Naive thymus-derived CD8-positive, alpha-beta T cell (primary cell): ENCODE measurements around the gene VAMP8. TPM values are rescaled to one million over a fixed set of nuclear protein-coding genes. Genes with fewer than 3 reads are reported as not detected.
"Not testable (repeated sequence)": the region's sequence is repeated elsewhere in the genome, so short reads cannot be mapped to it uniquely, and the experiment has no call there.

Source experiments
- ATAC-seq, 2 donors: fragments of 150-1000 bp; cut with Tn5 transposase in 1 of 2; sonication (Bioruptor Pico), chemical (Tn5 transposase) in 1 of 2; 1 replicate in 1 of 2; 2 replicates in 1 of 2; pipeline ENCODE4 v1.10.0; 2021; ENCODE audit warnings: mild to moderate bottlenecking in 2 of 2, moderate library complexity in 2 of 2
- POLR2A ChIA-PET: fragments of 350-600 bp; sonication (Branson Sonifier 250); formaldehyde crosslinking; loops from one replicate; lab custom pipeline; 2021; ENCODE audit warnings: antibody characterized with exemption; lab: Charles Lee
- DNase-seq, 10 donors: peaks; one replicate each; pipeline versions ENCODE4 v3.0.0 to v3.0.0-alpha.2; 2020 to 2022
- H3K27ac Mint-ChIP-seq, 10 donors: one replicate each; pipeline ENCODE4 v1.8.0; 2020 to 2022; ENCODE audit warnings: mild to moderate bottlenecking in 10 of 10, mixed read lengths in 10 of 10, moderate library complexity in 4 of 10, inconsistent platforms in 1 of 10
- H3K27me3 Mint-ChIP-seq, 5 donors: one replicate each; pipeline ENCODE4 v1.8.0; 2021 to 2022; ENCODE audit warnings: mixed read lengths in 5 of 5
- H3K36me3 Mint-ChIP-seq, 3 donors: one replicate each; pipeline ENCODE4 v1.8.0; 2020 to 2022; ENCODE audit warnings: mixed read lengths in 3 of 3, mild to moderate bottlenecking in 2 of 3, inconsistent platforms in 1 of 3
- H3K4me1 Mint-ChIP-seq, 4 donors: one replicate each; pipeline ENCODE4 v1.8.0; 2021 to 2022; ENCODE audit warnings: mixed read lengths in 4 of 4
- H3K4me3 Mint-ChIP-seq, 10 donors: one replicate each; pipeline ENCODE4 v1.8.0; 2020 to 2022; ENCODE audit warnings: mild to moderate bottlenecking in 10 of 10, mixed read lengths in 10 of 10, moderate library complexity in 6 of 10, inconsistent platforms in 1 of 10
- H3K9me3 Mint-ChIP-seq, 9 donors: one replicate each; pipeline ENCODE4 v1.8.0; 2020 to 2022; ENCODE audit warnings: mixed read lengths in 9 of 9, mild to moderate bottlenecking in 3 of 9, inconsistent platforms in 1 of 9, moderate library complexity in 1 of 9
- polyA plus RNA-seq, 3 donors: library from polyadenylated mRNA; unstranded; fragments of 300-500 nt; fragmentation: Illumina TruSeq; gene quantifications; one replicate each; pipeline ENCODE4 v1.2.3, GENCODE V29; 2021
- total RNA-seq, 8 experiments: library from RNA in 2 of 8; stranded (reverse) in 2 of 8; gene quantifications; one replicate each; pipeline ENCODE4 v1.2.3 and lab custom pipeline; 2021 to 2026

The VAMP8 gene
- total and polyA plus RNA-seq, 5 experiments from 2014 or later = 71.4 to 405 (median 321) TPM

- Mint-ChIP-seq H3K27me3 (no peaks in the 10 kb centered on the region), H3K4me3 (no peak overlapping the region), H3K36me3 (peaks cover 5 to 75% (median 19%) of the 10 kb centered on the region in 3 donors), H3K27ac (no peak overlapping the region), H3K4me1 (peaks cover 5 to 14% (median 9%) of the 10 kb centered on the region in 4 donors), H3K9me3 (no peaks in the 10 kb centered on the region)
- DNase-seq (no peak), ATAC-seq (no peak)
- POLR2A ChIA-PET = interaction anchor here (0.8 to 14.9 kb wide), 3 partner anchors 9 to 221 kb away, joined by 3 to 144 read pairs (median 79); partner anchors contain the start of genes MAT2A, SH2D6 and TGOLN2
Observed at GRCh38 chr2:85548608-85548900, 28.8 kb upstream of the VAMP8 start.

GRCh38 chr2:85549095-85549494 is 28.3 kb upstream of the VAMP8 start:
- Mint-ChIP-seq H3K4me1 (peaks cover 5 to 12% (median 8%) of the 10 kb centered on the region in 4 donors), H3K27me3 (no peaks in the 10 kb centered on the region), H3K4me3 (no peak overlapping the region), H3K36me3 (peaks cover 5 to 75% (median 17%) of the 10 kb centered on the region in 3 donors), H3K27ac (peak overlapping the region in 1 of 10 donors; percentile 7), H3K9me3 (no peaks in the 10 kb centered on the region)
- ATAC-seq (no peak), DNase-seq (no peak)
- POLR2A ChIA-PET = interaction anchor here (7.2 to 14.9 kb wide), 2 partner anchors 10 to 129 kb away, joined by 79 to 144 read pairs; partner anchors contain the start of genes MAT2A and SH2D6

- peaks cover 5 to 74% (median 13%) of the 10 kb centered on the region in 3 donors for H3K36me3 Mint-ChIP-seq
- peaks cover 4 to 7% (median 6%) of the 10 kb centered on the region in 4 donors for H3K4me1 Mint-ChIP-seq
- no peak for ATAC-seq
- POLR2A ChIA-PET = interaction anchor here (1.1 to 14.9 kb wide), 4 partner anchors 10 to 222 kb away, joined by 3 to 144 read pairs (median 42); partner anchors contain the start of genes MAT2A, SH2D6 and TGOLN2
- H3K4me3 Mint-ChIP-seq = no peak overlapping the region
- H3K27me3 Mint-ChIP-seq = no peaks in the 10 kb centered on the region
- no peaks in the 10 kb centered on the region for H3K9me3 Mint-ChIP-seq
- peak overlapping the region in 1 of 10 donors; percentile 80 for H3K27ac Mint-ChIP-seq
- no peak for DNase-seq
Observed at GRCh38 chr2:85549826-85550225, 27.6 kb upstream of the VAMP8 start.

- no peaks in the 10 kb centered on the region for H3K27me3 Mint-ChIP-seq
- ATAC-seq (no peak), DNase-seq (no peak)
- peak overlapping the region in 1 of 10 donors; percentile 26 for H3K27ac Mint-ChIP-seq
- no peaks in the 10 kb centered on the region for H3K9me3 Mint-ChIP-seq
- H3K4me3 Mint-ChIP-seq = no peak overlapping the region
- H3K36me3 Mint-ChIP-seq = peaks cover 5 to 74% (median 13%) of the 10 kb centered on the region in 3 donors
- peaks cover 4 to 7% (median 6%) of the 10 kb centered on the region in 4 donors for H3K4me1 Mint-ChIP-seq
- POLR2A ChIA-PET = interaction anchor here (1.1 to 14.9 kb wide), 6 partner anchors 11 to 223 kb away, joined by 3 to 144 read pairs (median 10); partner anchors contain the start of genes MAT2A, RNF181, SH2D6 and TGOLN2
Observed at GRCh38 chr2:85550486-85550885, 26.9 kb upstream of the VAMP8 start.

GRCh38 chr2:85551698-85552678 is 25.4 kb upstream of the VAMP8 start:
- Mint-ChIP-seq H3K4me1 (peaks cover 4 to 7% (median 6%) of the 10 kb centered on the region in 4 donors), H3K27me3 (no peaks in the 10 kb centered on the region), H3K36me3 (peaks cover 5 to 77% (median 13%) of the 10 kb centered on the region in 3 donors), H3K27ac (peak overlapping the region in 8 of 10 donors; percentile 29 to 75 (median 50)), H3K9me3 (no peaks in the 10 kb centered on the region), H3K4me3 (no peak overlapping the region)
- DNase-seq (peak; percentile 78 to 95 (median 90)), ATAC-seq (peak; percentile 97 to 99)
- POLR2A ChIA-PET = interaction anchor here (0.5 to 14.9 kb wide), 14 partner anchors 10 to 224 kb away, joined by 3 to 144 read pairs (median 4); partner anchors contain the start of genes GGCX, MAT2A, RNF181 and SH2D6

- no peaks in the 10 kb centered on the region for H3K27me3 Mint-ChIP-seq
- peak overlapping the region in 1 of 10 donors; percentile 80 for H3K27ac Mint-ChIP-seq
- DNase-seq (no peak), ATAC-seq (no peak)
- POLR2A ChIA-PET = interaction anchor here (0.9 to 14.9 kb wide), 6 partner anchors 8 to 226 kb away, joined by 3 to 144 read pairs (median 8); partner anchors contain the start of genes GGCX, MAT2A, RNF181 and SH2D6
- no peaks in the 10 kb centered on the region for H3K9me3 Mint-ChIP-seq
- H3K4me3 Mint-ChIP-seq = no peak overlapping the region
- peaks cover 5 to 13% (median 7%) of the 10 kb centered on the region in 4 donors for H3K4me1 Mint-ChIP-seq
- H3K36me3 Mint-ChIP-seq = peaks cover 5 to 78% (median 13%) of the 10 kb centered on the region in 3 donors
Observed at GRCh38 chr2:85553184-85553583, 24.2 kb upstream of the VAMP8 start.

- DNase-seq (no peak), ATAC-seq (no peak)
- POLR2A ChIA-PET = interaction anchor here (0.9 to 14.9 kb wide), 4 partner anchors 16 to 139 kb away, joined by 3 to 144 read pairs (median 4); partner anchors contain the start of genes MAT2A and SH2D6
- Mint-ChIP-seq H3K27ac (peak overlapping the region in 2 of 10 donors; percentile 17 to 39), H3K9me3 (no peaks in the 10 kb centered on the region), H3K4me1 (peaks cover 7 to 30% (median 20%) of the 10 kb centered on the region in 4 donors), H3K27me3 (no peaks in the 10 kb centered on the region), H3K36me3 (peaks cover 5 to 69% (median 13%) of the 10 kb centered on the region in 3 donors), H3K4me3 (no peak overlapping the region)
Observed at GRCh38 chr2:85554980-85555612, 22.3 kb upstream of the VAMP8 start.

GRCh38 chr2:85557130-85557529 is 20.3 kb upstream of the VAMP8 start:
- Mint-ChIP-seq H3K27me3 (no peaks in the 10 kb centered on the region), H3K4me1 (peaks cover 11 to 37% (median 31%) of the 10 kb centered on the region in 4 donors), H3K4me3 (no peak overlapping the region), H3K9me3 (no peaks in the 10 kb centered on the region), H3K27ac (no peak overlapping the region), H3K36me3 (peaks cover under 1 to 49% (median 2%) of the 10 kb centered on the region in 3 donors)
- ATAC-seq (no peak), DNase-seq (no peak)
- POLR2A ChIA-PET = interaction anchor here (0.7 to 14.9 kb wide), 3 partner anchors 18 to 138 kb away, joined by 3 to 144 read pairs (median 3); partner anchors contain the start of genes MAT2A and SH2D6

- ATAC-seq (no peak), DNase-seq (no peak)
- Mint-ChIP-seq H3K36me3 (peaks cover 0 to 38% (median 0%) of the 10 kb centered on the region in 3 donors), H3K9me3 (no peaks in the 10 kb centered on the region), H3K27me3 (no peaks in the 10 kb centered on the region), H3K4me3 (no peak overlapping the region), H3K27ac (peak overlapping the region in 2 of 10 donors; percentile 28 to 53), H3K4me1 (peaks cover 9 to 34% (median 32%) of the 10 kb centered on the region in 4 donors)
- POLR2A ChIA-PET = interaction anchor here (0.7 to 14.9 kb wide), 4 partner anchors 19 to 207 kb away, joined by 3 to 144 read pairs (median 4); partner anchors contain the start of genes C2orf68, MAT2A and RNF181
Observed at GRCh38 chr2:85558160-85558559, 19.2 kb upstream of the VAMP8 start.

- H3K9me3 Mint-ChIP-seq, DNase-seq, ATAC-seq, H3K27me3 Mint-ChIP-seq: not testable (repeated sequence)
- POLR2A ChIA-PET = interaction anchor here (0.8 to 14.9 kb wide), 13 partner anchors 17 to 233 kb away, joined by 3 to 144 read pairs (median 7); partner anchors contain the start of genes C2orf68, MAT2A, RNF181 and SH2D6
- Mint-ChIP-seq H3K4me1 (peaks cover 9 to 37% (median 33%) of the 10 kb centered on the region in 4 donors), H3K4me3 (peak overlapping the region; percentile 91 to 99 (median 97)), H3K36me3 (peaks cover 0 to 18% (median 0%) of the 10 kb centered on the region in 3 donors), H3K27ac (peak overlapping the region; percentile 72 to 99 (median 97))
Observed at GRCh38 chr2:85560403-85560726, 17.0 kb upstream of the VAMP8 start.

- Mint-ChIP-seq H3K27me3 (no peaks in the 10 kb centered on the region), H3K4me1 (peaks cover 9 to 37% (median 33%) of the 10 kb centered on the region in 4 donors), H3K9me3 (no peaks in the 10 kb centered on the region), H3K4me3 (peak overlapping the region; percentile 91 to 99 (median 97)), H3K27ac (peak overlapping the region; percentile 72 to 99 (median 97)), H3K36me3 (peaks cover 0 to 16% (median 0%) of the 10 kb centered on the region in 3 donors)
- POLR2A ChIA-PET = interaction anchor here (0.6 to 14.9 kb wide), 16 partner anchors 8 to 234 kb away, joined by 3 to 144 read pairs (median 6); partner anchors contain the start of genes C2orf68, MAT2A, RNF181 and SH2D6
- DNase-seq (peak in 1 of 10 donors; percentile 31), ATAC-seq (peak in 1 of 2 donors; percentile 22)
Observed at GRCh38 chr2:85560812-85561279, 16.5 kb upstream of the VAMP8 start.
